H9 (cell line): ENCODE measurements around the gene DTYMK. TPM values are rescaled to one million over a fixed set of nuclear protein-coding genes. Genes with fewer than 3 reads are reported as not detected.

ENCODE experiments used
- DNase-seq: peaks from one replicate; pipeline ENCODE4 v3.0.0-alpha.2; 2017
- H2AFZ ChIP-seq: one replicate; pipeline ENCODE4 v1.6.1; 2013; ENCODE audit warnings: mild to moderate bottlenecking, low read length, control low read depth, moderate library complexity
- H2AK5ac ChIP-seq: 2 replicates; pipeline ENCODE4 v1.6.1; 2013; ENCODE audit warnings: low read length, control low read depth, mixed read lengths; ENCODE audit not compliant: insufficient read length
- H2BK120ac ChIP-seq: one replicate; pipeline ENCODE4 v1.6.1; 2013; ENCODE audit warnings: low read depth, mild to moderate bottlenecking, low read length, control low read depth, inconsistent platforms; ENCODE audit not compliant: poor library complexity, severe bottlenecking
- H2BK12ac ChIP-seq: 2 replicates; pipeline ENCODE4 v1.6.1; 2013; ENCODE audit warnings: low read length, control low read depth, mixed read lengths, low read depth; ENCODE audit not compliant: insufficient read length
- H2BK15ac ChIP-seq: 2 replicates; pipeline ENCODE4 v1.6.1; 2013; ENCODE audit warnings: low read depth, low read length, control low read depth
- H2BK20ac ChIP-seq: one replicate; pipeline ENCODE4 v1.6.1; 2013; ENCODE audit warnings: low read depth, mild to moderate bottlenecking, low read length, control low read depth, inconsistent platforms; ENCODE audit not compliant: poor library complexity, severe bottlenecking
- H2BK5ac ChIP-seq: 2 replicates; pipeline ENCODE4 v1.6.1; 2013; ENCODE audit warnings: low read length, control low read depth, mixed read lengths; ENCODE audit not compliant: insufficient read length
- H3K14ac ChIP-seq: 2 replicates; pipeline ENCODE4 v1.6.1; 2013; ENCODE audit warnings: low read length, control low read depth; ENCODE audit not compliant: insufficient read depth
- H3K18ac ChIP-seq: 2 replicates; pipeline ENCODE4 v1.6.1; 2013; ENCODE audit warnings: low read depth, mild to moderate bottlenecking, mixed read lengths, low read length, control low read depth; ENCODE audit not compliant: insufficient read length
- H3K23ac ChIP-seq: 2 replicates; pipeline ENCODE4 v1.6.1; 2013; ENCODE audit warnings: low read length, control low read depth, mixed read lengths, low read depth; ENCODE audit not compliant: insufficient read length
- H3K23me2 ChIP-seq: 2 replicates; pipeline ENCODE4 v1.6.1; 2013; ENCODE audit warnings: low read depth, mild to moderate bottlenecking, mixed read lengths, low read length, control low read depth; ENCODE audit not compliant: insufficient read length, poor library complexity, severe bottlenecking
- H3K27ac ChIP-seq: 2 replicates; pipeline ENCODE4 v1.5.1; 2013; ENCODE audit warnings: low read length, control low read depth, mixed read lengths, low read depth; ENCODE audit not compliant: insufficient read length
- H3K27me3 ChIP-seq: 2 replicates; pipeline ENCODE4 v1.6.1; 2013; ENCODE audit warnings: low read length, control low read depth, inconsistent platforms; ENCODE audit not compliant: insufficient read depth
- H3K4ac ChIP-seq: 2 replicates; pipeline ENCODE4 v1.6.1; 2013; ENCODE audit warnings: low read depth, mild to moderate bottlenecking, control low read depth, inconsistent platforms, low read length, moderate library complexity
- H3K4me1 ChIP-seq: 2 replicates; pipeline ENCODE4 v1.6.1; 2013; ENCODE audit warnings: low read length, control low read depth, inconsistent platforms; ENCODE audit not compliant: insufficient read depth
- H3K4me2 ChIP-seq: 2 replicates; pipeline ENCODE4 v1.6.1; 2013; ENCODE audit warnings: low read length, control low read depth, mixed read lengths; ENCODE audit not compliant: insufficient read length, insufficient read depth
- H3K56ac ChIP-seq: 2 replicates; pipeline ENCODE4 v1.6.1; 2013; ENCODE audit warnings: low read depth, mild to moderate bottlenecking, mixed read lengths, low read length, control low read depth; ENCODE audit not compliant: insufficient read length
- H3K79me1 ChIP-seq: 2 replicates; pipeline ENCODE4 v1.6.1; 2013; ENCODE audit warnings: low read depth, mild to moderate bottlenecking, moderate library complexity, low read length, control low read depth, inconsistent platforms; ENCODE audit not compliant: insufficient read depth, poor library complexity, severe bottlenecking
- H3K79me2 ChIP-seq: 2 replicates; pipeline ENCODE4 v1.6.1; 2013; ENCODE audit warnings: low read length, control low read depth, inconsistent platforms; ENCODE audit not compliant: insufficient read depth
- H3K9ac ChIP-seq: 2 replicates; pipeline ENCODE4 v1.6.1; 2013; ENCODE audit warnings: low read length, control low read depth, mixed read lengths; ENCODE audit not compliant: insufficient read length; ENCODE audit errors: extremely low read depth
- H3K9me3 ChIP-seq: one replicate; pipeline ENCODE4 v1.6.1; 2013; ENCODE audit warnings: low read depth, low read length, inconsistent platforms; ENCODE audit not compliant: control insufficient read depth
- H3T11ph ChIP-seq: one replicate; pipeline ENCODE4 v1.6.1; 2013; ENCODE audit warnings: mild to moderate bottlenecking, low read length, control low read depth, inconsistent platforms
- H4K20me1 ChIP-seq: one replicate; pipeline ENCODE4 v1.6.1; 2013; ENCODE audit not compliant: control insufficient read depth, insufficient read length, insufficient read depth
- H4K5ac ChIP-seq: 2 replicates; pipeline ENCODE4 v1.6.1; 2013; ENCODE audit warnings: low read depth, mild to moderate bottlenecking, mixed read lengths, low read length, control low read depth; ENCODE audit not compliant: insufficient read length
- H4K8ac ChIP-seq: replicated peaks from 2 replicates; pipeline ENCODE4 v1.6.1; 2013; ENCODE audit warnings: low read length, control low read depth, mixed read lengths, low read depth; ENCODE audit not compliant: insufficient read length
- H4K91ac ChIP-seq: 2 replicates; pipeline ENCODE4 v1.6.1; 2013; ENCODE audit warnings: low read depth, mild to moderate bottlenecking, moderate library complexity, mixed read lengths, low read length, control low read depth; ENCODE audit not compliant: insufficient read length
- H3K27ac Mint-ChIP-seq, 3 experiments: 2 replicates in 2 of 3; 3 replicates in 1 of 3; pipeline ENCODE4 v1.8.0; 2020 to 2021; ENCODE audit warnings: mixed read lengths in 3 of 3, mild to moderate bottlenecking in 1 of 3, moderate library complexity in 1 of 3
- H3K27me3 Mint-ChIP-seq: 2 replicates; pipeline ENCODE4 v1.8.0; 2021; ENCODE audit warnings: low read depth, mild to moderate bottlenecking, moderate library complexity, mixed read lengths
- H3K36me3 Mint-ChIP-seq, 3 experiments: 2 replicates in 2 of 3; 3 replicates in 1 of 3; pipeline ENCODE4 v1.8.0; 2020 to 2021; ENCODE audit warnings: low read depth in 3 of 3, mixed read lengths in 3 of 3; ENCODE audit not compliant: insufficient read depth in 1 of 3
- H3K4me1 Mint-ChIP-seq, 2 experiments: 2 replicates each; pipeline ENCODE4 v1.8.0; 2020; ENCODE audit warnings: mixed read lengths in 2 of 2
- H3K4me3 Mint-ChIP-seq, 2 experiments: 2 replicates in 1 of 2; 3 replicates in 1 of 2; pipeline ENCODE4 v1.8.0; 2020 to 2021; ENCODE audit warnings: mild to moderate bottlenecking in 2 of 2, mixed read lengths in 2 of 2, moderate library complexity in 1 of 2
- H3K9me3 Mint-ChIP-seq, 2 experiments: 2 replicates in 1 of 2; 3 replicates in 1 of 2; pipeline ENCODE4 v1.8.0; 2020; ENCODE audit warnings: mild to moderate bottlenecking in 2 of 2, mixed read lengths in 2 of 2, moderate library complexity in 1 of 2
- WGBS: extraction: QIAGEN DNeasy Blood & Tissue Kit; methylation state at CpG from one replicate; pipeline ENCODE4 v1.1.7; 2013; ENCODE audit warnings: missing lambda C conversion rate, low lambda C conversion rate, mixed read lengths; ENCODE audit not compliant: insufficient read length; ENCODE audit errors: extremely low coverage; 5-methylcytosine and 5-hydroxymethylcytosine counted together
- total RNA-seq: library from RNA; stranded (reverse); gene quantifications from 2 replicates; pipeline ENCODE4 v1.2.1, GENCODE V29; 2021
- TF ChIP-seq, protein P1 (sequence below): fragments of 200-600 bp; sonication (generic); conservative IDR thresholded peaks from 3 replicates; pipeline ENCODE4 v1.8.0; 2021; ENCODE audit warnings: antibody characterized with exemption, mild to moderate bottlenecking

The DTYMK gene
- total RNA-seq, 1 experiment from 2014 or later: 76.0 TPM

GRCh38 chr2:241686324-241686649 is 328 bp downstream of the DTYMK start:
- Histone ChIP-seq H2BK5ac (no peak overlapping the region), H3K14ac (peak overlapping the region; percentile 94), H3K9ac (peak overlapping the region; percentile 62), H3K4me2 (peak overlapping the region; percentile 89), H3K4me1 (no peaks in the 10 kb centered on the region), H4K5ac (no peak overlapping the region), H2AFZ (no peak overlapping the region), H4K8ac (no peak overlapping the region), H3T11ph (no peak overlapping the region), H3K79me2 (peaks cover 6% of the 10 kb centered on the region; the same call in 1 of the 2 replicates), H3K27ac (no peak overlapping the region), H3K23ac (no peak overlapping the region), H3K9me3 (no peaks in the 10 kb centered on the region), H4K91ac (no peak overlapping the region), H2BK20ac (no peak overlapping the region), H3K56ac (no peak overlapping the region), H2BK120ac (no peak overlapping the region), H3K79me1 (no peaks in the 10 kb centered on the region), H3K18ac (peak overlapping the region; percentile 13), H2AK5ac (no peak overlapping the region), H3K27me3 (no peaks in the 10 kb centered on the region), H2BK12ac (no peak overlapping the region), H3K23me2 (peaks cover 3% of the 10 kb centered on the region), H2BK15ac (no peak overlapping the region), H4K20me1 (no peaks in the 10 kb centered on the region), H3K4ac (peak overlapping the region; percentile 58; the same call in 1 of the 2 replicates)
- Mint-ChIP-seq H3K36me3 (peaks cover 29 to 50% (median 42%) of the 10 kb centered on the region in 3 experiments), H3K4me1 (peaks cover 12 to 18% of the 10 kb centered on the region in 2 experiments), H3K9me3 (peaks cover 0 to 3% of the 10 kb centered on the region in 2 experiments; a peak in 1 of 5 replicates), H3K4me3 (peak overlapping the region; percentile 88 to 99), H3K27me3 (no peaks in the 10 kb centered on the region), H3K27ac (peak overlapping the region in 2 of 3 experiments; percentile 48 to 90; a peak in 4 of 7 replicates)
- no CpG with 5 or more reads among the region's 37 CpGs for WGBS
- no peak for DNase-seq
- TF ChIP-seq, protein P1, sequence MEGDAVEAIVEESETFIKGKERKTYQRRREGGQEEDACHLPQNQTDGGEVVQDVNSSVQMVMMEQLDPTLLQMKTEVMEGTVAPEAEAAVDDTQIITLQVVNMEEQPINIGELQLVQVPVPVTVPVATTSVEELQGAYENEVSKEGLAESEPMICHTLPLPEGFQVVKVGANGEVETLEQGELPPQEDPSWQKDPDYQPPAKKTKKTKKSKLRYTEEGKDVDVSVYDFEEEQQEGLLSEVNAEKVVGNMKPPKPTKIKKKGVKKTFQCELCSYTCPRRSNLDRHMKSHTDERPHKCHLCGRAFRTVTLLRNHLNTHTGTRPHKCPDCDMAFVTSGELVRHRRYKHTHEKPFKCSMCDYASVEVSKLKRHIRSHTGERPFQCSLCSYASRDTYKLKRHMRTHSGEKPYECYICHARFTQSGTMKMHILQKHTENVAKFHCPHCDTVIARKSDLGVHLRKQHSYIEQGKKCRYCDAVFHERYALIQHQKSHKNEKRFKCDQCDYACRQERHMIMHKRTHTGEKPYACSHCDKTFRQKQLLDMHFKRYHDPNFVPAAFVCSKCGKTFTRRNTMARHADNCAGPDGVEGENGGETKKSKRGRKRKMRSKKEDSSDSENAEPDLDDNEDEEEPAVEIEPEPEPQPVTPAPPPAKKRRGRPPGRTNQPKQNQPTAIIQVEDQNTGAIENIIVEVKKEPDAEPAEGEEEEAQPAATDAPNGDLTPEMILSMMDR: no peak
